ENCODE results near the gene AHCY. TPM values are rescaled to one million over a fixed set of nuclear protein-coding genes. Genes with fewer than 3 reads are reported as not detected.
"Not testable (repeated sequence)": the region's sequence is repeated elsewhere in the genome, so short reads cannot be mapped to it uniquely, and the experiment has no call there.

Gene AHCY
- total and polyA plus RNA-seq, 7 experiments from 2014 or later, result 19.1 to 62.9 (median 24.6) TPM

DNA sequence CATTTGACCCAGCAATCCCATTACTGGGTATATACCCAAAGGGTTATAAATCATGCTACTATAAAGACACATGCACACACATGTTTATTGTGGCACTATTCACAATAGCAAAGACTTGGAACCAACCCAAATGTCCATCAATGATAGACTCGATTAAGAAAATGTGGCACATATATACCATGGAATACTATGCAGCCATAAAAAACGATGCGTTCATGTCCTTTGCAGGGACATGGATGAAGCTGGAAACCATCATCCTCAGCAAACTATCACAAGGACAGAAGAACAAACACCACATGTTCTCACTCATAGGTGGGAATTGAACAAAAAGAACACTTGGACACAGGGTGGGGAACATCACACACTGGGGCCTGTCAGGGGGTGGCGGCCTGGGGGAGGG lies 25.1 kb upstream of the AHCY start:
- POLR2A ChIA-PET; H3K27ac Mint-ChIP-seq; DNase-seq; H3K9me3 Mint-ChIP-seq; H3K4me1 Mint-ChIP-seq; H3K9me3 ChIP-seq (ENCODE audit: control insufficient read depth in 2 of 3, low read length in 3 of 3); H3K36me3 ChIP-seq (ENCODE audit: control insufficient read depth in 2 of 3, insufficient read depth in 3 of 3, low read length in 3 of 3); H3K27me3 ChIP-seq (ENCODE audit: control insufficient read depth in 2 of 2, insufficient read depth in 2 of 2, low read length in 2 of 2); H3K4me3 ChIP-seq (ENCODE audit: low read length); intact Hi-C loops (cut with micrococcal nuclease); CTCF ChIA-PET; H3K36me3 Mint-ChIP-seq; H3K4me1 ChIP-seq (ENCODE audit: control insufficient read depth in 2 of 2, insufficient read depth in 2 of 2, low read length in 2 of 2); H3K4me3 Mint-ChIP-seq; H3K27me3 Mint-ChIP-seq; ATAC-seq; H3K27ac ChIP-seq (ENCODE audit: low read depth, low read length): not testable (repeated sequence)

DNA sequence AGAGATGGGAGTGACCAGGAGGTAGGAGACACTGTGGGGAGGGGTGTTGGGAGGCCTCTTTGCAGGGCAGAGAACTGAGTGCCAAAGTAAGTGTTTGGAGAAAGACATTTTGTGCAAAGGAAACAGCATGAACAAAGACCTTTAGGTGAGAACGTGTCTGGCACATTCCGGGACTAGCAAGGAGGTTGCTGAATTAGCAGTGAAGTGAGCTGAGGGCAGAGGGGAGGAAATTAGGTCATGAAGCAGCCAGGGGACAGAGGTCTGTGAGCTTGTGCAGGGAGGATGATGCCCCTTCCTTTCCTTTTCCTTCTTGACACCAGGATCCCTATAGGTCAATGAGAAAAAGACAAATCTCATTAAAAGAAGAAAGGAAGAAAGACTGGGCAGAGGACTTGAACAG lies 21.4 kb upstream of the AHCY start:
- Mint-ChIP-seq H3K27me3 (peaks cover 0 to 16% (median 10%) of the 10 kb centered on the region in 5 donors), H3K36me3 (no peaks in the 10 kb centered on the region), H3K9me3 (no peaks in the 10 kb centered on the region), H3K4me1 (peaks cover 0 to 2% (median 0%) of the 10 kb centered on the region in 7 donors), H3K4me3 (no peak overlapping the region), H3K27ac (no peak overlapping the region)
- Histone ChIP-seq H3K27me3 (ENCODE audit: control insufficient read depth in 2 of 2, insufficient read depth in 2 of 2, low read length in 2 of 2) (no peaks in the 10 kb centered on the region), H3K9me3 (ENCODE audit: control insufficient read depth in 2 of 3, low read length in 3 of 3) (no peaks in the 10 kb centered on the region), H3K27ac (ENCODE audit: low read depth, low read length) (no peak overlapping the region), H3K4me1 (ENCODE audit: control insufficient read depth in 2 of 2, insufficient read depth in 2 of 2, low read length in 2 of 2) (peaks cover 0 to 3% of the 10 kb centered on the region in 2 donors), H3K4me3 (ENCODE audit: low read length) (no peak overlapping the region), H3K36me3 (ENCODE audit: control insufficient read depth in 2 of 3, insufficient read depth in 3 of 3, low read length in 3 of 3) (no peaks in the 10 kb centered on the region)
- ChIA-PET POLR2A (no interaction called here), CTCF (no interaction called here)
- no peak for DNase-seq
- peak; percentile 42 for ATAC-seq
- intact Hi-C loops (cut with micrococcal nuclease), result no loop called here

GRCh38 chr20:34322267-34323105 lies 19.3 kb upstream of the AHCY start:
- ATAC-seq, result no peak

GRCh38 chr20:34320861-34321260 lies 17.7 kb upstream of the AHCY start:
- no peak for ATAC-seq
- no peak overlapping the region for H3K27ac Mint-ChIP-seq
- Histone ChIP-seq H3K9me3 (ENCODE audit: control insufficient read depth in 2 of 3, low read length in 3 of 3) (no peaks in the 10 kb centered on the region), H3K27ac (ENCODE audit: low read depth, low read length) (no peak overlapping the region), H3K36me3 (ENCODE audit: control insufficient read depth in 2 of 3, insufficient read depth in 3 of 3, low read length in 3 of 3) (no peaks in the 10 kb centered on the region), H3K4me3 (ENCODE audit: low read length) (no peak overlapping the region), H3K4me1 (ENCODE audit: control insufficient read depth in 2 of 2, insufficient read depth in 2 of 2, low read length in 2 of 2) (peaks cover 0 to 3% of the 10 kb centered on the region in 2 donors), H3K27me3 (ENCODE audit: control insufficient read depth in 2 of 2, insufficient read depth in 2 of 2, low read length in 2 of 2) (no peaks in the 10 kb centered on the region)
- no peaks in the 10 kb centered on the region for H3K4me1 Mint-ChIP-seq
- no peak for DNase-seq
- intact Hi-C loops (cut with micrococcal nuclease), result no loop called here
- H3K9me3 Mint-ChIP-seq, result no peaks in the 10 kb centered on the region
- H3K4me3 Mint-ChIP-seq, result no peak overlapping the region
- ChIA-PET POLR2A (interaction anchor here (0.8 kb wide), 1 partner anchor 84 kb away, joined by 3 read pairs; no protein-coding TSS in a partner anchor), CTCF (no interaction called here)
- no peaks in the 10 kb centered on the region for H3K36me3 Mint-ChIP-seq
- peaks cover 0 to 20% (median 8%) of the 10 kb centered on the region in 5 donors for H3K27me3 Mint-ChIP-seq

More at GRCh38 chr20:34322267-34323105, 19.3 kb upstream of the AHCY start:
- Histone ChIP-seq H3K27ac (ENCODE audit: low read depth, low read length) (no peak overlapping the region), H3K36me3 (ENCODE audit: control insufficient read depth in 2 of 3, insufficient read depth in 3 of 3, low read length in 3 of 3) (no peaks in the 10 kb centered on the region), H3K9me3 (ENCODE audit: control insufficient read depth in 2 of 3, low read length in 3 of 3) (no peaks in the 10 kb centered on the region), H3K4me3 (ENCODE audit: low read length) (no peak overlapping the region), H3K27me3 (ENCODE audit: control insufficient read depth in 2 of 2, insufficient read depth in 2 of 2, low read length in 2 of 2) (no peaks in the 10 kb centered on the region), H3K4me1 (ENCODE audit: control insufficient read depth in 2 of 2, insufficient read depth in 2 of 2, low read length in 2 of 2) (peaks cover 0 to 3% of the 10 kb centered on the region in 2 donors)
- Mint-ChIP-seq H3K9me3 (no peaks in the 10 kb centered on the region), H3K4me1 (no peaks in the 10 kb centered on the region), H3K27ac (no peak overlapping the region), H3K36me3 (no peaks in the 10 kb centered on the region), H3K4me3 (no peak overlapping the region), H3K27me3 (peaks cover 0 to 20% (median 10%) of the 10 kb centered on the region in 5 donors)
- POLR2A ChIA-PET, result no interaction called here
- no peak for DNase-seq
- CTCF ChIA-PET, result interaction anchor here (1.2 kb wide), 1 partner anchor 10 kb away, joined by 4 read pairs; no protein-coding TSS in a partner anchor
- intact Hi-C loops (cut with micrococcal nuclease), result no loop called here

- Histone ChIP-seq H3K4me3 (ENCODE audit: low read length) (no peak overlapping the region), H3K27ac (ENCODE audit: low read depth, low read length) (no peak overlapping the region), H3K4me1 (ENCODE audit: control insufficient read depth in 2 of 2, insufficient read depth in 2 of 2, low read length in 2 of 2) (no peaks in the 10 kb centered on the region), H3K27me3 (ENCODE audit: control insufficient read depth in 2 of 2, insufficient read depth in 2 of 2, low read length in 2 of 2) (no peaks in the 10 kb centered on the region), H3K9me3 (ENCODE audit: control insufficient read depth in 2 of 3, low read length in 3 of 3) (no peaks in the 10 kb centered on the region), H3K36me3 (ENCODE audit: control insufficient read depth in 2 of 3, insufficient read depth in 3 of 3, low read length in 3 of 3) (no peaks in the 10 kb centered on the region)
- ATAC-seq (no peak), DNase-seq (no peak)
- H3K4me3 Mint-ChIP-seq, result no peak overlapping the region
- H3K9me3 Mint-ChIP-seq, result no peaks in the 10 kb centered on the region
- no peak overlapping the region for H3K27ac Mint-ChIP-seq
- H3K27me3 Mint-ChIP-seq, result peaks cover 0 to 20% (median 0%) of the 10 kb centered on the region in 5 donors
- ChIA-PET POLR2A (interaction anchor here (0.8 kb wide), 1 partner anchor 225 kb away, joined by 4 read pairs; no protein-coding TSS in a partner anchor), CTCF (interaction anchor here (0.7 kb wide), 2 partner anchors 451 to 1530 kb away, joined by 3 to 4 read pairs; no protein-coding TSS in a partner anchor)
- H3K4me1 Mint-ChIP-seq, result no peaks in the 10 kb centered on the region
- intact Hi-C loops (cut with micrococcal nuclease), result no loop called here
- H3K36me3 Mint-ChIP-seq, result no peaks in the 10 kb centered on the region
Measured at GRCh38 chr20:34318609-34319443, 15.7 kb upstream of the AHCY start.

DNA sequence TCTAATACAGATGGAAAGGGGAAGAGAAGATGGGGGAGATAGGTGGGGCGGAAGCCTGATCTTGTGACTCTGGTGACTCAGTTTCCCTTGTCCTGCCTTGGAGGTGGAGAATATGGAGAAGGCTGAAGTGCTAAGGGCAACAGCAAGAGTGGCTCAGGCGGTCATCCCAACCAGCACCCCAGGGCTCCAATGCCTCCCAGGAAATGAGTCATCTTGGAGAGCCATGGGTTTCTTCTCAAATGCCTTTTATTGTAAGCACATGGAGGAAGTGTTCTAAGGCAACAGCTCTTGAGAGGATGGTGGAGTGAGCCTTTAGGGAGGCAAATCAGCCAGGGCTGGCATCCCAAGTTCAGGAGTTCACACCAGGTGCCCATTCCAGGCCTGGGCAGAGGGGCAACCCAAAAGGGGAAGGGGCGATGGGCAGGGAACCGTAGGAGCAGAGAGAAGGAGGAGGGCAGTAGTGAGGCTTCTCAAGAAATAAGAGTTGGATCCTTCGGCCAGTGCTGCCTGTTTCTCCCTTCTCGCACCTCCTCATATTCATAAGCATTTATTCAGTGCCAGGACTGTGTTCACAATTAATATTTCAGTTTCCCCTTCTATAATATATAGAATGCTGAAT lies 13.2 kb upstream of the AHCY start:
- ChIA-PET POLR2A (no interaction called here), CTCF (no interaction called here)
- Histone ChIP-seq H3K27me3 (ENCODE audit: control insufficient read depth in 2 of 2, insufficient read depth in 2 of 2, low read length in 2 of 2) (peaks cover 0 to 10% of the 10 kb centered on the region in 2 donors), H3K27ac (ENCODE audit: low read depth, low read length) (no peak overlapping the region), H3K9me3 (ENCODE audit: control insufficient read depth in 2 of 3, low read length in 3 of 3) (no peaks in the 10 kb centered on the region), H3K4me1 (ENCODE audit: control insufficient read depth in 2 of 2, insufficient read depth in 2 of 2, low read length in 2 of 2) (peaks cover 0 to 6% of the 10 kb centered on the region in 2 donors), H3K4me3 (ENCODE audit: low read length) (no peak overlapping the region), H3K36me3 (ENCODE audit: control insufficient read depth in 2 of 3, insufficient read depth in 3 of 3, low read length in 3 of 3) (no peaks in the 10 kb centered on the region)
- peaks cover 0 to 27% (median 7%) of the 10 kb centered on the region in 5 donors for H3K27me3 Mint-ChIP-seq
- ATAC-seq (no peak), DNase-seq (no peak)
- no peaks in the 10 kb centered on the region for H3K36me3 Mint-ChIP-seq
- H3K4me1 Mint-ChIP-seq, result peaks cover 0 to 12% (median 5%) of the 10 kb centered on the region in 7 donors
- H3K4me3 Mint-ChIP-seq, result no peak overlapping the region
- intact Hi-C loops (cut with micrococcal nuclease), result no loop called here
- H3K27ac Mint-ChIP-seq, result no peak overlapping the region
- no peaks in the 10 kb centered on the region for H3K9me3 Mint-ChIP-seq

Data from naive thymus-derived CD4-positive, alpha-beta T cell (primary cell).